Progenitor cell of endocrine pancreas (in vitro differentiated cells): ENCODE data around the gene CCDC136. TPM values are rescaled to one million over a fixed set of nuclear protein-coding genes. Genes with fewer than 3 reads are reported as not detected.

ENCODE experiments used
- DNase-seq: peaks from one replicate; pipeline ENCODE4 v3.0.0; 2021; ENCODE audit warnings: low spot score; ENCODE audit not compliant: unreplicated experiment
- H3K27ac Mint-ChIP-seq: 2 replicates; pipeline ENCODE4 v1.8.0; 2021; ENCODE audit warnings: mild to moderate bottlenecking, moderate library complexity, mixed read lengths
- H3K27me3 Mint-ChIP-seq: 2 replicates; pipeline ENCODE4 v1.8.0; 2021; ENCODE audit warnings: mixed read lengths
- H3K36me3 Mint-ChIP-seq: 2 replicates; pipeline ENCODE4 v1.8.0; 2022; ENCODE audit warnings: mixed read lengths; ENCODE audit not compliant: insufficient read depth
- H3K4me1 Mint-ChIP-seq: 2 replicates; pipeline ENCODE4 v1.8.0; 2021; ENCODE audit warnings: low read depth, mixed read lengths
- H3K4me3 Mint-ChIP-seq: 2 replicates; pipeline ENCODE4 v1.8.0; 2021; ENCODE audit warnings: low read depth, mild to moderate bottlenecking, moderate library complexity, mixed read lengths
- H3K9me3 Mint-ChIP-seq: 2 replicates; pipeline ENCODE4 v1.8.0; 2021; ENCODE audit warnings: low read depth, mixed read lengths
- CTCF ChIP-seq: fragments of 200-600 bp; sonication (generic); IDR thresholded peaks from one replicate; pipeline ENCODE4 v1.5.0; 2021; ENCODE audit warnings: antibody characterized with exemption, mild to moderate bottlenecking; ENCODE audit not compliant: unreplicated experiment
- total RNA-seq: library from RNA; stranded (reverse); gene quantifications from 2 replicates; pipeline ENCODE4 v1.2.1, GENCODE V29; 2021

Gene CCDC136
- total RNA-seq, 1 donor from 2014 or later: 74.2 TPM

DNA sequence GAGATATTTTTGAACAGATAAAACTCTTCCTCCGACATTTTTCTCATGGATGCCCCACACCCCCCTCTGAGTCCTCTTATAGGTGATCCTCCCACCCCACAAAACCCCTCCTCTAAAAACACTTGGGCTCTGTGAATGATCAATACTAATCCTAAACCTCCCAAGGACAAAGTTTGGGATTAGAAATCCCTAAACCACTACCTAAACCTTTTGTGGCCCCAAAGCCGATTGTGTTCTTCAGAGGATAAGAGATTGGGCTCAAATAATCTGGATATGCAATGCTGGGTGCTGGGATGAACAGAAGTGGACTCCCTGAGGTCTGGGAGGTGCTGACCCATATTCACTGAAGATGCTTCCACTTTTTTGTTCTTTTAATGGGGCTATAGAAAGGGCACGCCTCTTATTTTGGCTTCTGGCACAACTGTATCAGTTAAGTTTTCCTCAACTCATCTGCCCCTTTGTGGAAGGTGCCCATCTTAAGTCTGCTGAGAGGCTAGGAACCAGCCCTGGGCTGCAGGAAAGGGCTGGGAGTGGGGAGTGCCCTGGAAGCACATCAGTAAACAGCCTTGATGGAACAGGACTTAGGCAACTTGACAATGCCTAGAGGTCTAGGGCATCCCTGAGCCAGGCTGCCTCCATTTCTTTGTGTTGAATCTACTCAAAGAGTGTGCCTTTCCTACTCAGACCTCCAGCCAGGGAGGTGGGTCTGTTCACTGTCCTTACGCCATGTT, 15.9 kb upstream of the CCDC136 start, which contains the start of gene OPN1SW:
Gene OPN1SW (minus strand): TSS at position 51 of the 731 bp plus-strand sequence. CDS start 13 bp downstream, at position 38.
- H3K36me3 Mint-ChIP-seq: peaks cover 18% of the 10 kb centered on the region
- H3K27me3 Mint-ChIP-seq: peaks cover 3% of the 10 kb centered on the region
- H3K27ac Mint-ChIP-seq: no peak within 1 kb of the TSS
- no peaks in the 10 kb centered on the region for H3K4me1 Mint-ChIP-seq
- TF ChIP-seq CTCF: no peak
- H3K9me3 Mint-ChIP-seq: peaks cover 10% of the 10 kb centered on the region
- no peak within 1 kb of the TSS for H3K4me3 Mint-ChIP-seq
- DNase-seq: no peak

GRCh38 chr7:128777156-128778123, 14.3 kb upstream of the CCDC136 start:
- no peak for TF ChIP-seq CTCF
- Mint-ChIP-seq H3K27me3 (peaks cover 9% of the 10 kb centered on the region), H3K9me3 (peaks cover 10% of the 10 kb centered on the region), H3K4me1 (no peaks in the 10 kb centered on the region), H3K27ac (no peak overlapping the region), H3K4me3 (no peak overlapping the region), H3K36me3 (peaks cover 10% of the 10 kb centered on the region)
- no peak for DNase-seq

DNA sequence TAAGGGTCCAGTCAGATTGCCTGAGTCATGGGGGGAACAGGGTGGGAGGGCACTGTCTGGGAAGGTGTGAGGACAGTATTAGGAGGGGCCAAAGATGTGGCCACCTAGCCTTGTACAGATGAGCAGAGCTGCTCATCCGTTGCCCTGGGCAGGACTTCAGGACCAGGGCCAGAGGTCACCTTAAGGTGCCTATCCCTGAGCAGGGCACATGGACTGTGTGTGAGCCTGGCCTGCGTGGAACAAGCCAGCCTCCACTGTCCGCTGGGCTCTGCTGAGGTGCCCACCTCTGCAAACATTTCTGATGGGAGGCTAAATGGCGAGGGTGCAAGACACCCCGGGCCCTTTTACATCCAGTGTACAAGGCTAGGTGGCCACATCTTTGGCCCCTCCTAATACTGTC, 12.8 kb upstream of the CCDC136 start:
- Mint-ChIP-seq H3K36me3 (peaks cover 4% of the 10 kb centered on the region), H3K4me1 (peaks cover 3% of the 10 kb centered on the region), H3K27ac (no peak overlapping the region), H3K4me3 (no peak overlapping the region), H3K9me3 (peaks cover 7% of the 10 kb centered on the region), H3K27me3 (peaks cover 16% of the 10 kb centered on the region)
- no peak for TF ChIP-seq CTCF
- no peak for DNase-seq

DNA sequence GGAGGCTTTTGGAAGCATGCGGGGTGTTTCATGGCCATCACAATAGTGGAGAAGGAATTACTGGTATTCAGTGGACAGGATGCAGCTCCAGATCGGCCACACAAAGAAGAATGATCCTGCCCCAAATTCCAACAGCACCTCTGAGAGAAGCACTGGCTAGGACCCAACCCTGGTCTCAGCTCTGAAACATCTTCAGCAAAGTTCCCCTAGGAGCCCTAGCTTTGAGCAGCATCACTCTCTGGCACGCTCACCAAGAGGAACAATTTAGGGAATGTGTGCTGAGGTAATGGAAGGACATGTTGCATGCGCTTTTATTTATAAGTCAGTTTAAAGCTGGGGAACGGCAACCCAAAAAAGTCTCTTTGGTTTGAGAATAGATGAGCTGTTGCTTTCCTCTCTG, 10.6 kb upstream of the CCDC136 start:
- H3K4me3 Mint-ChIP-seq: no peak overlapping the region

More for the DNA sequence above, 10.6 kb upstream of the CCDC136 start:
- H3K27ac Mint-ChIP-seq: no peak overlapping the region
- peaks cover 21% of the 10 kb centered on the region for H3K27me3 Mint-ChIP-seq
- DNase-seq: no peak
- H3K36me3 Mint-ChIP-seq: peaks cover 2% of the 10 kb centered on the region
- H3K9me3 Mint-ChIP-seq: peaks cover 7% of the 10 kb centered on the region
- TF ChIP-seq CTCF: no peak
- peaks cover 3% of the 10 kb centered on the region for H3K4me1 Mint-ChIP-seq
